ENCODE measurements around the gene DGKI. TPM values are rescaled to one million over a fixed set of nuclear protein-coding genes. Genes with fewer than 3 reads are reported as not detected.

The DGKI gene
- total RNA-seq, 1 experiment from 2014 or later: not detected

DNA sequence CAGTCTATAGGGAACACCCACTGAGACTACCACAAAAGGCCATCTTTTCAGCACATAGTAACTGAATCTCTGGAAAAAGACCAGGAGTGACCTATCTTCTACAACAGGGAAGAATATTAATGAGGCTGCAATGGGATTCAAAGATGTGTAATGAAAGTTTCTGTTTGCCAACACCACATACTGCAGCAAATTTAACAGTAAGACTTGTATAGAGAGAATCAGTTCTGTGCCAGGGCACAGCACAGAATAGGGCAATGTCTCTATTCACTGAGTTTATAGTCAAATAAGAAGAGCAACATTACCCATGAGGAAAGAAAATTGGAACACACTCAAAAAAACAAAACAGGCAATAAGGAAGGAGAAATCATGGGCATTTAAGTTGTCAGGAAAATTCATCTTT, 411.8 kb downstream of the DGKI start:
- Histone ChIP-seq H2AFZ (ENCODE audit: low read length) (no peak overlapping the region), H3K9ac (ENCODE audit: low read length) (no peak overlapping the region), H3K27me3 (ENCODE audit: low read length) (no peaks in the 10 kb centered on the region), H3K79me2 (ENCODE audit: low read length) (no peaks in the 10 kb centered on the region), H3K9me2 (replicated peaks; ENCODE audit: insufficient read depth, low read length) (no peaks in the 10 kb centered on the region), H3K27ac (ENCODE audit: low read length) (no peak overlapping the region), H3K9me3 (ENCODE audit: low read length) (no peaks in the 10 kb centered on the region), H3K4me1 (ENCODE audit: low read length) (0 out of 2 replicates have a peak, but pooled peaks cover 6% of the 10 kb centered on the region), H3K4me2 (ENCODE audit: low read depth, low read length, poor library complexity, severe bottlenecking) (no peak overlapping the region), H3K36me3 (ENCODE audit: insufficient read depth, low read length) (no peaks in the 10 kb centered on the region), H4K20me1 (ENCODE audit: insufficient read depth, low read depth, low read length) (no peaks in the 10 kb centered on the region), H3K4me3 (ENCODE audit: low read length) (no peak overlapping the region)
- no peak for DNase-seq

DNA sequence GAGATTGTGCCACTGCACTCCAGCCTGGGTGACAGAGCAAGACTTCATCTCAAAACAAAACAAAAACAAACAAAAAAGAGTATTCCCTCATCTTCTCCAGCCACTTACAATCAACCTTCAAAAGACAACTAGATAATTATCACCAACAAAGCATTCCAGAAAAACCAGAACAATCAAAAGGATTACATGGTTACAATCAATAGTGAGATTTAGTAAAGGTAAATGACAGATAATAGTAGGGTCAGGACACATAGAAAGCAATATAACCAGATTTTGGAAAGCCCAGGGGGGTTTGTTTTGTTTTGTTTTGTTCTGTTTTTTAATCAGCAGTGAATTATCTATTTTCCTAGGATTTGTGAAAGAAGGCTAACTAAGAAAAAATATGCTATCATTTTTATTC, 412.2 kb downstream of the DGKI start:
- DNase-seq: no peak
- Histone ChIP-seq H3K9ac (ENCODE audit: low read length) (no peak overlapping the region), H3K9me3 (ENCODE audit: low read length) (no peaks in the 10 kb centered on the region), H3K27ac (ENCODE audit: low read length) (no peak overlapping the region), H3K4me1 (ENCODE audit: low read length) (0 out of 2 replicates have a peak, but pooled peaks cover 6% of the 10 kb centered on the region), H3K4me2 (ENCODE audit: low read depth, low read length, poor library complexity, severe bottlenecking) (no peak overlapping the region), H3K4me3 (ENCODE audit: low read length) (no peak overlapping the region), H3K36me3 (ENCODE audit: insufficient read depth, low read length) (no peaks in the 10 kb centered on the region), H4K20me1 (ENCODE audit: insufficient read depth, low read depth, low read length) (no peaks in the 10 kb centered on the region), H2AFZ (ENCODE audit: low read length) (no peak overlapping the region), H3K79me2 (ENCODE audit: low read length) (no peaks in the 10 kb centered on the region), H3K27me3 (ENCODE audit: low read length) (no peaks in the 10 kb centered on the region), H3K9me2 (replicated peaks; ENCODE audit: insufficient read depth, low read length) (no peaks in the 10 kb centered on the region)

GRCh38 chr7:137423321-137423720, 423.5 kb downstream of the DGKI start:
- Histone ChIP-seq H2AFZ (ENCODE audit: low read length) (no peak overlapping the region), H3K27ac (ENCODE audit: low read length) (no peak overlapping the region), H3K9me3 (ENCODE audit: low read length) (no peaks in the 10 kb centered on the region), H3K36me3 (ENCODE audit: insufficient read depth, low read length) (no peaks in the 10 kb centered on the region), H4K20me1 (ENCODE audit: insufficient read depth, low read depth, low read length) (no peaks in the 10 kb centered on the region), H3K9ac (ENCODE audit: low read length) (no peak overlapping the region), H3K9me2 (replicated peaks; ENCODE audit: insufficient read depth, low read length) (no peaks in the 10 kb centered on the region), H3K79me2 (ENCODE audit: low read length) (no peaks in the 10 kb centered on the region), H3K4me1 (ENCODE audit: low read length) (peaks cover 12% of the 10 kb centered on the region), H3K4me3 (ENCODE audit: low read length) (no peak overlapping the region), H3K4me2 (ENCODE audit: low read depth, low read length, poor library complexity, severe bottlenecking) (no peak overlapping the region), H3K27me3 (ENCODE audit: low read length) (peaks cover 3% of the 10 kb centered on the region; the same call in 1 of the 2 replicates)
- no peak for DNase-seq

DNA sequence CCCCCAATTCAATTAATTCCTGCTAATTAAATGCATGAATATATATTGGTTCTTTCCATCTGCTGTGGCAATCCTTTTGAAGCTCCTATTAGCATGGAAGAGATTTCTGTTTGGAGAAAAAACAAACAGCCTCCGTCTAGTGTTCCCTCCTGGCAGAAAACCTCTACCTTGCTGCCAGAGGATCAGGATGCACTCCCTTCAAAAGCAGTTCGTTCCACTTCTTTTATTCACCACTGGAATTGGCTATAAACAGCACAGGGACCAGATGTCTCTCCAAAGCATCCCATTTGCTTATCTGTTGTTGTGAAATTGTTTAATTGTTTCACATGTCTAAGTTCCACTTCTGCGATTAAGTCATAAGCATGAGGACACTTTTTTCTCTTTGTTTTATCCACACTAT, 425.4 kb downstream of the DGKI start:
- Histone ChIP-seq H3K36me3 (ENCODE audit: insufficient read depth, low read length) (no peaks in the 10 kb centered on the region), H3K79me2 (ENCODE audit: low read length) (no peaks in the 10 kb centered on the region), H2AFZ (ENCODE audit: low read length) (no peak overlapping the region), H3K4me2 (ENCODE audit: low read depth, low read length, poor library complexity, severe bottlenecking) (no peak overlapping the region), H3K27me3 (ENCODE audit: low read length) (peaks cover 3% of the 10 kb centered on the region; the same call in 1 of the 2 replicates), H3K9me3 (ENCODE audit: low read length) (no peaks in the 10 kb centered on the region), H3K9ac (ENCODE audit: low read length) (no peak overlapping the region), H4K20me1 (ENCODE audit: insufficient read depth, low read depth, low read length) (no peaks in the 10 kb centered on the region), H3K4me1 (ENCODE audit: low read length) (peaks cover 31% of the 10 kb centered on the region), H3K27ac (ENCODE audit: low read length) (no peak overlapping the region), H3K9me2 (replicated peaks; ENCODE audit: insufficient read depth, low read length) (no peaks in the 10 kb centered on the region), H3K4me3 (ENCODE audit: low read length) (no peak overlapping the region)
- no peak for DNase-seq

GRCh38 chr7:137418841-137419240, 427.9 kb downstream of the DGKI start:
- H4K20me1 ChIP-seq (ENCODE audit: insufficient read depth, low read depth, low read length): no peaks in the 10 kb centered on the region
- H3K4me1 ChIP-seq (ENCODE audit: low read length): peaks cover 57% of the 10 kb centered on the region
- H2AFZ ChIP-seq (ENCODE audit: low read length): peak overlapping the region; percentile 30; the same call in 1 of the 2 replicates
- H3K4me2 ChIP-seq (ENCODE audit: low read depth, low read length, poor library complexity, severe bottlenecking): no peak overlapping the region
- H3K27me3 ChIP-seq (ENCODE audit: low read length): peaks cover 3% of the 10 kb centered on the region; the same call in 1 of the 2 replicates
- H3K27ac ChIP-seq (ENCODE audit: low read length): no peak overlapping the region
- no peaks in the 10 kb centered on the region for H3K9me2 ChIP-seq (replicated peaks; ENCODE audit: insufficient read depth, low read length)
- no peaks in the 10 kb centered on the region for H3K9me3 ChIP-seq (ENCODE audit: low read length)
- H3K4me3 ChIP-seq (ENCODE audit: low read length): no peak overlapping the region
- H3K79me2 ChIP-seq (ENCODE audit: low read length): no peaks in the 10 kb centered on the region
- no peaks in the 10 kb centered on the region for H3K36me3 ChIP-seq (ENCODE audit: insufficient read depth, low read length)
- H3K9ac ChIP-seq (ENCODE audit: low read length): no peak overlapping the region
- no peak for DNase-seq

DNA sequence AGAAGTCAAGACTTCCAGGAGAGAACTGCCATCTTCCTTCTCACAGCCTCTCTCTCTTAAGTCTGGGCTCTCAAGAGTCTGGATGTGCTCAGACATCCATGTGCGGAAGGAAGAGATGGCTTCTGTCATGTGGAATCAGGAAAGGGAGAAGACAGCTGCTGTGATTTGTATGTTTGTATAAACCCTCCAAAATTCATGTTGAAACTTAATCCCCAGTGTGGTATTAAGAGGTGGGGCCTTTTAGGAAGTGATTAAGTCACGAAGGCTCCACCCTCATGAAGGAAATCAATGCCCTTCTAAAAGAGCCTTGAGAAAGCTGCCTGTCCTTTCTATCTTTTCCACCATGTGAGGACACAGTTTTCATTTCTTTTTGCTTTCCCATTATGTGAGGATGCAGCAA, 429.3 kb downstream of the DGKI start:
- Histone ChIP-seq H3K9me3 (ENCODE audit: low read length) (no peaks in the 10 kb centered on the region), H3K27ac (ENCODE audit: low read length) (no peak overlapping the region), H3K4me1 (ENCODE audit: low read length) (peaks cover 65% of the 10 kb centered on the region), H3K4me2 (ENCODE audit: low read depth, low read length, poor library complexity, severe bottlenecking) (no peak overlapping the region), H3K9ac (ENCODE audit: low read length) (no peak overlapping the region), H4K20me1 (ENCODE audit: insufficient read depth, low read depth, low read length) (no peaks in the 10 kb centered on the region), H2AFZ (ENCODE audit: low read length) (no peak overlapping the region), H3K27me3 (ENCODE audit: low read length) (peaks cover 3% of the 10 kb centered on the region; the same call in 1 of the 2 replicates), H3K79me2 (ENCODE audit: low read length) (no peaks in the 10 kb centered on the region), H3K4me3 (ENCODE audit: low read length) (no peak overlapping the region), H3K36me3 (ENCODE audit: insufficient read depth, low read length) (no peaks in the 10 kb centered on the region), H3K9me2 (replicated peaks; ENCODE audit: insufficient read depth, low read length) (no peaks in the 10 kb centered on the region)
- no peak for DNase-seq

DNA sequence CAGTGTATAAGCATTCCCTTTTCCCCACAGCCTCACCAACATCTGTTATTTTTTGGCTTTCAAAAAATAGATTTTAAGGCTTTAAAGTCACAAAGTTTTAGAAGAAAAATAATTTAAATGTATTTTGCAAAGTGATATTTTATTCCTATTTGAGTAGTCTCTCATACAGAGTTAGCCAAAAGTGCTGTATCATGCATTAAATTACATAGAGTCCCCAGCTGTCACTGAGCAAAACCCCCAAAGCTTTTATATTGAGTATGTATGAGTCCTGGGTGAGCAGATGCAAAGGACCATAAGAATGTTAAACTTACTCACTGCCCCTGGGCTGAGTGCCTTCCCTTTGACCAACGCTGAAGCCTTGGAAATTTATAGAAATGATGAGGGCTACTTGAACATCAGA, 432.9 kb downstream of the DGKI start:
- Histone ChIP-seq H3K9me2 (replicated peaks; ENCODE audit: insufficient read depth, low read length) (no peaks in the 10 kb centered on the region), H3K27ac (ENCODE audit: low read length) (peak overlapping the region; percentile 90), H3K4me3 (ENCODE audit: low read length) (no peak overlapping the region), H3K27me3 (ENCODE audit: low read length) (no peaks in the 10 kb centered on the region), H3K9me3 (ENCODE audit: low read length) (no peaks in the 10 kb centered on the region), H2AFZ (ENCODE audit: low read length) (peak overlapping the region; percentile 54; the same call in 1 of the 2 replicates), H3K4me1 (ENCODE audit: low read length) (peaks cover 76% of the 10 kb centered on the region), H3K79me2 (ENCODE audit: low read length) (no peaks in the 10 kb centered on the region), H3K4me2 (ENCODE audit: low read depth, low read length, poor library complexity, severe bottlenecking) (peak overlapping the region; percentile 66), H3K36me3 (ENCODE audit: insufficient read depth, low read length) (no peaks in the 10 kb centered on the region), H4K20me1 (ENCODE audit: insufficient read depth, low read depth, low read length) (no peaks in the 10 kb centered on the region), H3K9ac (ENCODE audit: low read length) (peak overlapping the region; percentile 28)
- DNase-seq: peak; percentile 51

DNA sequence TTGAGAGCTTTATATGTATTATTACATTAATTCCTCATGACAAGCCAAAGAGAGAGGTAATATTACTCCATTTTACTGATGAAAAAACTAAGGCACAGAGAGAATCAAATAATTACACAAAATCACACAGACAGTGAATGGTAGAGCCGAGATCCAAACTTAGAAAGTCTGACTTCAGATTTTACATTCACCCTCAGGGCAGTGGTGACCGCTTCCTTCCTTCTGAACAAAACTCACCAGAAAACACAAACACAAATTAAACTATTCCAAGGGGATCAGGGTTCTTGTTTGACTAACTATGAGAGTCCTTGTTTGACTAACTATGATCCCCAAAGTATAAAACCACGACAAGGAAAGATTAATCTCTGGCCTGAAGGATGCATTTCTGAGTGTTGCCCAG, 435.3 kb downstream of the DGKI start:
- H3K4me2 ChIP-seq (ENCODE audit: low read depth, low read length, poor library complexity, severe bottlenecking): no peak overlapping the region
- no peaks in the 10 kb centered on the region for H3K36me3 ChIP-seq (ENCODE audit: insufficient read depth, low read length)
- no peak overlapping the region for H3K27ac ChIP-seq (ENCODE audit: low read length)
- H3K9me2 ChIP-seq (replicated peaks; ENCODE audit: insufficient read depth, low read length): no peaks in the 10 kb centered on the region
- no peaks in the 10 kb centered on the region for H3K9me3 ChIP-seq (ENCODE audit: low read length)
- H2AFZ ChIP-seq (ENCODE audit: low read length): 0 out of 2 replicates have a peak overlapping the region, but pooled peaks have one; percentile 32
- H3K4me3 ChIP-seq (ENCODE audit: low read length): no peak overlapping the region
- H4K20me1 ChIP-seq (ENCODE audit: insufficient read depth, low read depth, low read length): no peaks in the 10 kb centered on the region
- H3K79me2 ChIP-seq (ENCODE audit: low read length): no peaks in the 10 kb centered on the region
- DNase-seq: no peak
- H3K27me3 ChIP-seq (ENCODE audit: low read length): no peaks in the 10 kb centered on the region
- H3K4me1 ChIP-seq (ENCODE audit: low read length): peaks cover 62% of the 10 kb centered on the region
- H3K9ac ChIP-seq (ENCODE audit: low read length): no peak overlapping the region

All from Karpas-422 (cell line).